Measurements from ENCODE around the gene DPH1.

- peak in 3 of 4 experiments; percentile 64 to 83 (median 76) for TF ChIP-seq CTCF (IDR thresholded peaks at IDR 0.05)
- TF ChIP-seq POLR2AphosphoS5 (IDR thresholded peaks at IDR 0.05) = no peak
- TF ChIP-seq POLR2A (IDR thresholded peaks at IDR 0.05) = no peak
Measured at GRCh38 chr17:2053380-2054261, 23.7 kb downstream of the DPH1 start.

Measured in gastroesophageal sphincter (tissue), 3 donors.